GM12878 (cell line): Measurements from ENCODE around the gene FGD6. TPM values are rescaled to one million over a fixed set of nuclear protein-coding genes. Genes with fewer than 3 reads are reported as not detected.

Experiments
- ATAC-seq: fragments of 200-7000 bp; cut with Tn5 transposase; 3 replicates; pipeline ENCODE4 v1.9.1; 2020; ENCODE audit warnings: mild to moderate bottlenecking, moderate library complexity
- BruUV-seq: library from RNA; stranded (reverse); fragments of 400-500 nt; replicated peaks from 2 replicates; lab custom pipeline; 2021; lab: Mats Ljungman, UMichigan
- CTCF ChIA-PET: fragments of 300-600 bp; sonication (Branson Sonifier 250); formaldehyde crosslinking; extraction: SDS; loops from one replicate; lab custom pipeline; 2021; ENCODE audit warnings: inconsistent platforms; lab: Yijun Ruan, JAX
- POLR2A ChIA-PET: fragments of 350-600 bp; formaldehyde crosslinking; extraction: SDS; loops from one replicate; lab custom pipeline; 2021; ENCODE audit warnings: inconsistent platforms; lab: Charles Lee
- RAD21 ChIA-PET: fragments of 300-600 bp; sonication (Branson Sonifier 250); formaldehyde crosslinking; loops from one replicate; lab custom pipeline; 2023; ENCODE audit warnings: antibody characterized with exemption; ENCODE audit not compliant: unreplicated experiment; lab: Charles Lee
- SMC1A ChIA-PET: fragments of 300-600 bp; sonication (Branson Sonifier 250); formaldehyde crosslinking; loops from one replicate; lab custom pipeline; 2023; ENCODE audit not compliant: unreplicated experiment, uncharacterized antibody; lab: Charles Lee
- DNase-seq: peaks from one replicate; pipeline ENCODE4 v3.0.0-alpha.2; 2011; ENCODE audit warnings: low read depth, low spot score
- FAIRE-seq: peaks from 3 replicates; lab custom pipeline; 2011; peaks lifted over from hg19 to GRCh38; lab: Jason Lieb, UNC
- H2AFZ ChIP-seq: 2 replicates; pipeline ENCODE4 v1.6.0; 2011; ENCODE audit warnings: low read depth, low read length, control low read depth; ENCODE audit not compliant: control insufficient read depth
- H3K27ac ChIP-seq: 2 replicates; pipeline ENCODE4 v1.5.1; 2011; ENCODE audit warnings: control low read depth; ENCODE audit not compliant: control insufficient read depth, insufficient read depth
- H3K27me3 ChIP-seq, 2 experiments: replicated peaks in 1 of 2; 2 replicates each; pipeline versions ENCODE4 v1.6.0 to v1.6.1; 2011; ENCODE audit warnings: low read length in 1 of 2; ENCODE audit not compliant: control insufficient read depth in 2 of 2, insufficient read depth in 2 of 2
- H3K36me3 ChIP-seq, 2 experiments: 2 replicates each; pipeline ENCODE4 v1.5.1; 2011; ENCODE audit warnings: low read length in 1 of 2; ENCODE audit not compliant: control insufficient read depth in 2 of 2, insufficient read depth in 2 of 2
- H3K4me1 ChIP-seq: 2 replicates; pipeline ENCODE4 v1.6.1; 2011; ENCODE audit warnings: mild to moderate bottlenecking, low read length, moderate library complexity, mixed read lengths; ENCODE audit not compliant: control insufficient read depth, insufficient read depth
- H3K4me2 ChIP-seq: 2 replicates; pipeline ENCODE4 v1.6.0; 2011; ENCODE audit warnings: control low read depth; ENCODE audit not compliant: control insufficient read depth, insufficient read depth
- H3K4me3 ChIP-seq: fragments of 200-600 bp; sonication (generic); 2 replicates; pipeline ENCODE4 v1.5.1; 2016
- H3K79me2 ChIP-seq: 2 replicates; pipeline ENCODE4 v1.6.0; 2011; ENCODE audit warnings: low read length; ENCODE audit not compliant: control insufficient read depth, insufficient read depth
- H3K9ac ChIP-seq: 2 replicates; pipeline ENCODE4 v1.8.0; 2011; ENCODE audit warnings: low read length, control low read depth, mixed read lengths; ENCODE audit not compliant: control insufficient read depth, insufficient read depth
- H3K9me3 ChIP-seq: replicated peaks from 3 replicates; pipeline ENCODE4 v1.5.1; 2011; ENCODE audit warnings: mild to moderate bottlenecking, low read length; ENCODE audit not compliant: control insufficient read depth, insufficient read depth
- H4K20me1 ChIP-seq: 2 replicates; pipeline ENCODE4 v1.6.0; 2011; ENCODE audit not compliant: control insufficient read depth, insufficient read depth
- BACH1 ChIP-seq: fragments of 450-650 bp; IDR thresholded peaks from 2 replicates; pipeline ENCODE4 v1.6.1; 2017; ENCODE audit warnings: mild to moderate bottlenecking, borderline replicate concordance
- BHLHE40 ChIP-seq, 2 experiments: fragments of 450-650 bp in 1 of 2; IDR thresholded peaks; 2 replicates each; pipeline ENCODE4 v1.6.1; 2011 to 2017; ENCODE audit warnings: low read depth in 2 of 2, borderline replicate concordance in 1 of 2, improper control_type of control experiment in 1 of 2, low read length in 1 of 2, mild to moderate bottlenecking in 1 of 2
- CREB1 ChIP-seq: IDR thresholded peaks from 2 replicates; pipeline ENCODE4 v1.6.1; 2012; ENCODE audit warnings: low read depth, mild to moderate bottlenecking, inconsistent platforms
- CREM ChIP-seq: IDR thresholded peaks from 2 replicates; pipeline ENCODE4 v1.6.1; 2014; ENCODE audit warnings: antibody characterized with exemption, low read depth
- EED ChIP-seq: sonication (generic); IDR thresholded peaks from 2 replicates; pipeline ENCODE4 v1.6.1; 2016; ENCODE audit warnings: antibody characterized with exemption, low read depth
- FOXM1 ChIP-seq: IDR thresholded peaks from 2 replicates; pipeline ENCODE4 v1.6.1; 2012; ENCODE audit warnings: low read depth, mild to moderate bottlenecking, inconsistent platforms, low read length, moderate library complexity
- GABPA ChIP-seq: IDR thresholded peaks from 2 replicates; pipeline ENCODE4 v1.6.1; 2014; ENCODE audit warnings: antibody characterized with exemption, low read depth, mild to moderate bottlenecking, inconsistent platforms
- JUNB ChIP-seq: IDR thresholded peaks from 2 replicates; pipeline ENCODE4 v1.6.1; 2016; ENCODE audit warnings: antibody characterized with exemption, mild to moderate bottlenecking
- MYC ChIP-seq: IDR thresholded peaks from 2 replicates; pipeline ENCODE4 v1.6.1; 2011; ENCODE audit warnings: mild to moderate bottlenecking, low read length, moderate library complexity, inconsistent platforms; ENCODE audit not compliant: insufficient read depth, insufficient replicate concordance, insufficient read length, severe bottlenecking
- NFYA ChIP-seq: IDR thresholded peaks from 2 replicates; pipeline ENCODE4 v1.6.1; 2011; ENCODE audit warnings: low read depth, mild to moderate bottlenecking, low read length, improper control_type of control experiment, borderline replicate concordance
- PAX5 ChIP-seq: IDR thresholded peaks from 2 replicates; pipeline ENCODE4 v1.6.1; 2011; ENCODE audit warnings: low read depth, low read length, borderline replicate concordance
- RUNX3 ChIP-seq: IDR thresholded peaks from 2 replicates; pipeline ENCODE4 v1.6.1; 2012; ENCODE audit warnings: low read length, inconsistent platforms
- SPI1 ChIP-seq: IDR thresholded peaks from 2 replicates; pipeline ENCODE4 v1.6.1; 2011; ENCODE audit warnings: low read depth, mild to moderate bottlenecking, low read length, moderate library complexity, borderline replicate concordance; ENCODE audit not compliant: insufficient read depth
- WGBS: methylation state at CpG from one replicate; pipeline ENCODE4 v1.1.6; 2016; ENCODE audit warnings: low lambda C conversion rate; ENCODE audit not compliant: insufficient replicate concordance, insufficient coverage; ENCODE audit errors: missing lambda C conversion rate; 5-methylcytosine and 5-hydroxymethylcytosine counted together
- in situ Hi-C: fragments of 300-500 bp; cut with MboI; formaldehyde crosslinking; loops from 9 replicates; pipeline ENCODE4 v1.14.3; 2018; ENCODE audit warnings: mixed read lengths
- intact Hi-C: fragments of 100-400 bp; cut with micrococcal nuclease; formaldehyde crosslinking; loops from one replicate; pipeline ENCODE4 v1.14.2; 2022; ENCODE audit not compliant: unreplicated experiment
- polyA plus RNA-seq, 11 experiments: library from polyadenylated mRNA; depleted of rRNA in 4 of 11; unstranded in 6 of 11; stranded (reverse) in 5 of 11; fragments of >200 nt; fragmentation: Nextera tagmentation in 4 of 11; fragmentation: Illumina TruSeq in 1 of 11; extraction: Ambion mirVana in 4 of 11; extraction: Trizol in 1 of 11; gene quantifications; 1 replicate in 1 of 11; 2 replicates in 10 of 11; pipeline versions ENCODE4 v1.2.1 to v1.2.3, GENCODE V29; 2011 to 2016; ENCODE audit warnings: inconsistent platforms in 2 of 11, missing spikeins in 2 of 11, low read depth in 1 of 11
- total RNA-seq, 4 experiments: library from RNA; depleted of rRNA in 3 of 4; stranded (reverse); fragments of >200 nt in 3 of 4; fragmentation: Illumina TruSeq in 1 of 4; extraction: Trizol in 1 of 4; gene quantifications; 2 replicates each; pipeline versions ENCODE4 v1.2.1 to v1.2.3, GENCODE V29; 2013 to 2021
- TF ChIP-seq, protein P1 (sequence below): IDR thresholded peaks from 2 replicates; pipeline ENCODE4 v1.6.1; 2011; ENCODE audit warnings: borderline replicate concordance, low read depth, mild to moderate bottlenecking, moderate library complexity, mixed read lengths, low read length; ENCODE audit not compliant: insufficient read depth; ENCODE audit errors: extremely low read length
- TF ChIP-seq, protein P2 (sequence below): fragments of 450-650 bp; conservative IDR thresholded peaks from 2 replicates; pipeline ENCODE4 v1.6.1; 2017; ENCODE audit warnings: mild to moderate bottlenecking, moderate library complexity

The FGD6 gene
- total and polyA plus RNA-seq, 10 of the 15 experiments (the other 5 are each of a cell fraction or from before 2014, with no cell fraction given): 2.4 to 15.5 (median 8.9) TPM

DNA sequence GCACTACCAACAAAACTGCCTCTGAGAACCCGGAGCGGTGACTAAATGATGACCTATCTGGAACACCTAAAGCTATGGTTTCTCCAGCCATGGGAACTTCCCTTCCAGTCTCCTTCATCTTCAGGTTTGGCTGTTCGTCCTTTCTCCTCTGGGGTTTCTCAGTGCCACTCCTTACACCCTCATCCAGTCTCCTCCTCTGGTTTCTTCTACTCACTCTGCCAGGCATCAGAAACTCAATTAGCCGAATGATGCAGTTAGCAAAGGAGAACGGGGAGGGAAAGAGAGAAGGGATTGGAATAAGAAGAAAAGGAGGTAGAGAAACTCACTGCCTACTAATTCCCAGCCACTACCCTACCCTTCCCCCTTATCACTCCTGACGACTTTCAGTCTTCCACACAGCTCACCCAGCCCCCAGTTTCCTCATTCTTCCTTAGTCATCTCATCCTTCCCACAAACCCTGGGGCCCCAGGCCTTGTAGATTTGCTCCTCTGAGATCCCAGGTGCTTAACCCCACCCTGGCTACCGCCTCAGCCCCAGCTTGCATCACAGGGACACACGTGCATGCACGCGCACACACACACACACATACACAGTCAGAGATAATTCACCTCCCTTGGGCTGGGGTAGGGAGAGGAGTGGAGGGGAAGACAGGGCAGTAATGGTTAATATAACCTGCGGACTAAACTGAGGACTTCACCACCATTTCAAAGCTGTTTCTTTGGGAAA, 13.0 kb downstream of the FGD6 start:
- peak overlapping the region; percentile 23; the same call in 1 of the 2 replicates for H3K9ac ChIP-seq
- no peaks in the 10 kb centered on the region for H3K36me3 ChIP-seq
- H3K79me2 ChIP-seq: peaks cover 5% of the 10 kb centered on the region
- ChIA-PET SMC1A (interaction anchor here (0.6 to 1.2 kb wide), 2 partner anchors 114 to 654 kb away, joined by 3 to 4 read pairs; no protein-coding TSS in a partner anchor), POLR2A (interaction anchor here (0.6 to 1.7 kb wide), 3 partner anchors 10 to 57 kb away, joined by 3 to 5 read pairs (median 3); no protein-coding TSS in a partner anchor), RAD21 (interaction anchor here (1.0 kb wide), 1 partner anchor 13 kb away, joined by 4 read pairs; the partner anchor contains the start of genes FGD6 and VEZT), CTCF (interaction anchor here (0.8 to 1.7 kb wide), 2 partner anchors 8 to 13 kb away, joined by 3 read pairs; partner anchors contain the start of genes FGD6 and VEZT)
- in situ Hi-C loops (no loop called here), intact Hi-C loops (no loop called here)
- peak; percentile 50 for ATAC-seq
- H3K27me3 ChIP-seq: no peaks in the 10 kb centered on the region
- no peak for DNase-seq
- peaks cover 35% of the 10 kb centered on the region for H3K4me1 ChIP-seq
- 65% methylated on average over 11 of the region's 11 CpGs for WGBS
- no peak overlapping the region for H3K4me3 ChIP-seq
- peak overlapping the region; percentile 56 for H3K27ac ChIP-seq
- no peaks in the 10 kb centered on the region for H3K9me3 ChIP-seq
- FAIRE-seq: no peak
- H4K20me1 ChIP-seq: no peaks in the 10 kb centered on the region
- TF ChIP-seq CREB1 (0 out of 2 replicates have a peak, but pooled peaks have one; percentile 27), PAX5 (no peak), BACH1 (no peak), EED (peak; percentile 83), MYC (no peak), BHLHE40 (IDR thresholded peaks at IDR 0.05; ENCODE audit: borderline replicate concordance in 1 of 2, low read depth in 2 of 2, low read length in 1 of 2) (peak; percentile 42 to 64; a peak in 1 of 4 replicates), JUNB (peak; percentile 10; the same call in 1 of the 2 replicates), NFYA (no peak), FOXM1 (peak; percentile 38; the same call in 1 of the 2 replicates), SPI1 (no peak), RUNX3 (peak; percentile 54), GABPA (0 out of 2 replicates have a peak, but pooled peaks have one; percentile 11), CREM (peak; percentile 50; the same call in 1 of the 2 replicates)
- TF ChIP-seq, protein P1, sequence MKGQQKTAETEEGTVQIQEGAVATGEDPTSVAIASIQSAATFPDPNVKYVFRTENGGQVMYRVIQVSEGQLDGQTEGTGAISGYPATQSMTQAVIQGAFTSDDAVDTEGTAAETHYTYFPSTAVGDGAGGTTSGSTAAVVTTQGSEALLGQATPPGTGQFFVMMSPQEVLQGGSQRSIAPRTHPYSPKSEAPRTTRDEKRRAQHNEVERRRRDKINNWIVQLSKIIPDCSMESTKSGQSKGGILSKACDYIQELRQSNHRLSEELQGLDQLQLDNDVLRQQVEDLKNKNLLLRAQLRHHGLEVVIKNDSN: no peak
- TF ChIP-seq, protein P2, sequence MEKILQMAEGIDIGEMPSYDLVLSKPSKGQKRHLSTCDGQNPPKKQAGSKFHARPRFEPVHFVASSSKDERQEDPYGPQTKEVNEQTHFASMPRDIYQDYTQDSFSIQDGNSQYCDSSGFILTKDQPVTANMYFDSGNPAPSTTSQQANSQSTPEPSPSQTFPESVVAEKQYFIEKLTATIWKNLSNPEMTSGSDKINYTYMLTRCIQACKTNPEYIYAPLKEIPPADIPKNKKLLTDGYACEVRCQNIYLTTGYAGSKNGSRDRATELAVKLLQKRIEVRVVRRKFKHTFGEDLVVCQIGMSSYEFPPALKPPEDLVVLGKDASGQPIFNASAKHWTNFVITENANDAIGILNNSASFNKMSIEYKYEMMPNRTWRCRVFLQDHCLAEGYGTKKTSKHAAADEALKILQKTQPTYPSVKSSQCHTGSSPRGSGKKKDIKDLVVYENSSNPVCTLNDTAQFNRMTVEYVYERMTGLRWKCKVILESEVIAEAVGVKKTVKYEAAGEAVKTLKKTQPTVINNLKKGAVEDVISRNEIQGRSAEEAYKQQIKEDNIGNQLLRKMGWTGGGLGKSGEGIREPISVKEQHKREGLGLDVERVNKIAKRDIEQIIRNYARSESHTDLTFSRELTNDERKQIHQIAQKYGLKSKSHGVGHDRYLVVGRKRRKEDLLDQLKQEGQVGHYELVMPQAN: no peak
- BruUV-seq: no TSS peak
- H2AFZ ChIP-seq: peak overlapping the region; percentile 50; the same call in 1 of the 2 replicates
- peak overlapping the region; percentile 59 for H3K4me2 ChIP-seq
